ENCODE results near the gene NLGN1.

Gene NLGN1

GRCh38 chr3:174116421-174116820, 718.9 kb downstream of the NLGN1 start:
- TF ChIP-seq GATA3 (IDR thresholded peaks at IDR 0.05; ENCODE audit: low read depth, low read length) (no peak), GATA2 (IDR thresholded peaks at IDR 0.05; ENCODE audit: low read depth, low read length) (no peak)

GRCh38 chr3:174120997-174121396, 723.5 kb downstream of the NLGN1 start:
- no peak for TF ChIP-seq GATA3 (IDR thresholded peaks at IDR 0.05; ENCODE audit: low read depth, low read length)
- no peak for TF ChIP-seq GATA2 (IDR thresholded peaks at IDR 0.05; ENCODE audit: low read depth, low read length)

- TF ChIP-seq GATA2 (IDR thresholded peaks at IDR 0.05; ENCODE audit: low read depth, low read length) (no peak), GATA3 (IDR thresholded peaks at IDR 0.05; ENCODE audit: low read depth, low read length) (no peak)
These were observed 724.9 kb downstream of the NLGN1 start for GRCh38 chr3:174122411-174122810.

GRCh38 chr3:174125267-174125824, 727.8 kb downstream of the NLGN1 start:
- TF ChIP-seq GATA2 (IDR thresholded peaks at IDR 0.05; ENCODE audit: low read depth, low read length) (no peak), GATA3 (IDR thresholded peaks at IDR 0.05; ENCODE audit: low read depth, low read length) (no peak)

- TF ChIP-seq GATA2 (IDR thresholded peaks at IDR 0.05; ENCODE audit: low read depth, low read length) (no peak), GATA3 (IDR thresholded peaks at IDR 0.05; ENCODE audit: low read depth, low read length) (no peak)
These were observed 729.6 kb downstream of the NLGN1 start for GRCh38 chr3:174126990-174127758.

- TF ChIP-seq GATA3 (IDR thresholded peaks at IDR 0.05; ENCODE audit: low read depth, low read length): no peak
- no peak for TF ChIP-seq GATA2 (IDR thresholded peaks at IDR 0.05; ENCODE audit: low read depth, low read length)
These were observed 734.5 kb downstream of the NLGN1 start for GRCh38 chr3:174132006-174132405.

- TF ChIP-seq GATA3 (IDR thresholded peaks at IDR 0.05; ENCODE audit: low read depth, low read length): no peak
- no peak for TF ChIP-seq GATA2 (IDR thresholded peaks at IDR 0.05; ENCODE audit: low read depth, low read length)
These were observed 735.0 kb downstream of the NLGN1 start for GRCh38 chr3:174132421-174133042.

GRCh38 chr3:174146008-174146407, 748.5 kb downstream of the NLGN1 start:
- TF ChIP-seq GATA3 (IDR thresholded peaks at IDR 0.05; ENCODE audit: low read depth, low read length): no peak
- no peak for TF ChIP-seq GATA2 (IDR thresholded peaks at IDR 0.05; ENCODE audit: low read depth, low read length)

GRCh38 chr3:174147798-174148197, 750.3 kb downstream of the NLGN1 start:
- TF ChIP-seq GATA3 (IDR thresholded peaks at IDR 0.05; ENCODE audit: low read depth, low read length) (no peak), GATA2 (IDR thresholded peaks at IDR 0.05; ENCODE audit: low read depth, low read length) (no peak)

- TF ChIP-seq GATA3 (IDR thresholded peaks at IDR 0.05; ENCODE audit: low read depth, low read length) (no peak), GATA2 (IDR thresholded peaks at IDR 0.05; ENCODE audit: low read depth, low read length) (no peak)
These were observed 756.3 kb downstream of the NLGN1 start for GRCh38 chr3:174153871-174154270.

GRCh38 chr3:174156200-174156599, 758.7 kb downstream of the NLGN1 start:
- no peak for TF ChIP-seq GATA2 (IDR thresholded peaks at IDR 0.05; ENCODE audit: low read depth, low read length)
- no peak for TF ChIP-seq GATA3 (IDR thresholded peaks at IDR 0.05; ENCODE audit: low read depth, low read length)

GRCh38 chr3:174158674-174159073, 761.1 kb downstream of the NLGN1 start:
- TF ChIP-seq GATA2 (IDR thresholded peaks at IDR 0.05; ENCODE audit: low read depth, low read length) (no peak), GATA3 (IDR thresholded peaks at IDR 0.05; ENCODE audit: low read depth, low read length) (no peak)

GRCh38 chr3:174159604-174160003, 762.1 kb downstream of the NLGN1 start:
- TF ChIP-seq GATA3 (IDR thresholded peaks at IDR 0.05; ENCODE audit: low read depth, low read length) (no peak), GATA2 (IDR thresholded peaks at IDR 0.05; ENCODE audit: low read depth, low read length) (no peak)

GRCh38 chr3:174162550-174162949, 765.0 kb downstream of the NLGN1 start:
- no peak for TF ChIP-seq GATA3 (IDR thresholded peaks at IDR 0.05; ENCODE audit: low read depth, low read length)
- no peak for TF ChIP-seq GATA2 (IDR thresholded peaks at IDR 0.05; ENCODE audit: low read depth, low read length)

- TF ChIP-seq GATA3 (IDR thresholded peaks at IDR 0.05; ENCODE audit: low read depth, low read length) (no peak), GATA2 (IDR thresholded peaks at IDR 0.05; ENCODE audit: low read depth, low read length) (no peak)
These were observed 770.5 kb downstream of the NLGN1 start for GRCh38 chr3:174168026-174168425.

Data from SH-SY5Y (cell line).